GM12878 (cell line): Measurements from ENCODE around the gene SLC1A2. TPM values are rescaled to one million over a fixed set of nuclear protein-coding genes. Genes with fewer than 3 reads are reported as not detected.

Source experiments
- ATAC-seq: fragments of 200-7000 bp; cut with Tn5 transposase; 3 replicates; pipeline ENCODE4 v1.9.1; 2020; ENCODE audit warnings: mild to moderate bottlenecking, moderate library complexity
- BruUV-seq: library from RNA; stranded (reverse); fragments of 400-500 nt; replicated peaks from 2 replicates; lab custom pipeline; 2021; lab: Mats Ljungman, UMichigan
- CTCF ChIA-PET: fragments of 300-600 bp; sonication (Branson Sonifier 250); formaldehyde crosslinking; extraction: SDS; loops from one replicate; lab custom pipeline; 2021; ENCODE audit warnings: inconsistent platforms; lab: Yijun Ruan, JAX
- POLR2A ChIA-PET: fragments of 350-600 bp; formaldehyde crosslinking; extraction: SDS; loops from one replicate; lab custom pipeline; 2021; ENCODE audit warnings: inconsistent platforms; lab: Charles Lee
- RAD21 ChIA-PET: fragments of 300-600 bp; sonication (Branson Sonifier 250); formaldehyde crosslinking; loops from one replicate; lab custom pipeline; 2023; ENCODE audit warnings: antibody characterized with exemption; ENCODE audit not compliant: unreplicated experiment; lab: Charles Lee
- SMC1A ChIA-PET: fragments of 300-600 bp; sonication (Branson Sonifier 250); formaldehyde crosslinking; loops from one replicate; lab custom pipeline; 2023; ENCODE audit not compliant: unreplicated experiment, uncharacterized antibody; lab: Charles Lee
- DNase-seq: peaks from one replicate; pipeline ENCODE4 v3.0.0-alpha.2; 2011; ENCODE audit warnings: low read depth, low spot score
- FAIRE-seq: peaks from 3 replicates; lab custom pipeline; 2011; peaks lifted over from hg19 to GRCh38; lab: Jason Lieb, UNC
- H2AFZ ChIP-seq: 2 replicates; pipeline ENCODE4 v1.6.0; 2011; ENCODE audit warnings: low read depth, low read length, control low read depth; ENCODE audit not compliant: control insufficient read depth
- H3K27ac ChIP-seq: 2 replicates; pipeline ENCODE4 v1.5.1; 2011; ENCODE audit warnings: control low read depth; ENCODE audit not compliant: control insufficient read depth, insufficient read depth
- H3K27me3 ChIP-seq, 2 experiments: replicated peaks in 1 of 2; 2 replicates each; pipeline versions ENCODE4 v1.6.0 to v1.6.1; 2011; ENCODE audit warnings: low read length in 1 of 2; ENCODE audit not compliant: control insufficient read depth in 2 of 2, insufficient read depth in 2 of 2
- H3K36me3 ChIP-seq, 2 experiments: 2 replicates each; pipeline ENCODE4 v1.5.1; 2011; ENCODE audit warnings: low read length in 1 of 2; ENCODE audit not compliant: control insufficient read depth in 2 of 2, insufficient read depth in 2 of 2
- H3K4me1 ChIP-seq: 2 replicates; pipeline ENCODE4 v1.6.1; 2011; ENCODE audit warnings: mild to moderate bottlenecking, low read length, moderate library complexity, mixed read lengths; ENCODE audit not compliant: control insufficient read depth, insufficient read depth
- H3K4me2 ChIP-seq: 2 replicates; pipeline ENCODE4 v1.6.0; 2011; ENCODE audit warnings: control low read depth; ENCODE audit not compliant: control insufficient read depth, insufficient read depth
- H3K4me3 ChIP-seq: fragments of 200-600 bp; sonication (generic); 2 replicates; pipeline ENCODE4 v1.5.1; 2016
- H3K79me2 ChIP-seq: 2 replicates; pipeline ENCODE4 v1.6.0; 2011; ENCODE audit warnings: low read length; ENCODE audit not compliant: control insufficient read depth, insufficient read depth
- H3K9ac ChIP-seq: 2 replicates; pipeline ENCODE4 v1.8.0; 2011; ENCODE audit warnings: low read length, control low read depth, mixed read lengths; ENCODE audit not compliant: control insufficient read depth, insufficient read depth
- H3K9me3 ChIP-seq: replicated peaks from 3 replicates; pipeline ENCODE4 v1.5.1; 2011; ENCODE audit warnings: mild to moderate bottlenecking, low read length; ENCODE audit not compliant: control insufficient read depth, insufficient read depth
- H4K20me1 ChIP-seq: 2 replicates; pipeline ENCODE4 v1.6.0; 2011; ENCODE audit not compliant: control insufficient read depth, insufficient read depth
- BMI1 ChIP-seq: fragments of 450-650 bp; IDR thresholded peaks from 2 replicates; pipeline ENCODE4 v1.6.1; 2016; ENCODE audit warnings: mild to moderate bottlenecking, moderate library complexity, borderline replicate concordance
- GABPA ChIP-seq: IDR thresholded peaks from 2 replicates; pipeline ENCODE4 v1.6.1; 2014; ENCODE audit warnings: antibody characterized with exemption, low read depth, mild to moderate bottlenecking, inconsistent platforms
- MTA3 ChIP-seq: IDR thresholded peaks from 2 replicates; pipeline ENCODE4 v1.6.1; 2012; ENCODE audit warnings: low read length, inconsistent platforms, borderline replicate concordance
- RAD21 ChIP-seq: IDR thresholded peaks from 2 replicates; pipeline ENCODE4 v1.6.1; 2011; ENCODE audit warnings: mild to moderate bottlenecking, low read depth, low read length, moderate library complexity; ENCODE audit not compliant: insufficient read depth
- RB1 ChIP-seq: fragments of 450-650 bp; formaldehyde crosslinking; IDR thresholded peaks from 2 replicates; pipeline ENCODE4 v1.6.1; 2017; ENCODE audit warnings: mild to moderate bottlenecking, borderline replicate concordance
- TAF1 ChIP-seq: IDR thresholded peaks from 2 replicates; pipeline ENCODE4 v1.6.1; 2011; ENCODE audit warnings: mild to moderate bottlenecking, low read depth, low read length, borderline replicate concordance
- USF1 ChIP-seq: IDR thresholded peaks from 2 replicates; pipeline ENCODE4 v1.6.1; 2011; ENCODE audit warnings: borderline replicate concordance, low read depth, mild to moderate bottlenecking, moderate library complexity, mixed read lengths, low read length; ENCODE audit not compliant: insufficient read depth; ENCODE audit errors: extremely low read length
- ZZZ3 ChIP-seq: IDR thresholded peaks from 2 replicates; pipeline ENCODE4 v1.6.1; 2011; ENCODE audit warnings: low read depth; ENCODE audit not compliant: control insufficient read depth, insufficient read length
- WGBS: methylation state at CpG from one replicate; pipeline ENCODE4 v1.1.6; 2016; ENCODE audit warnings: low lambda C conversion rate; ENCODE audit not compliant: insufficient replicate concordance, insufficient coverage; ENCODE audit errors: missing lambda C conversion rate; 5-methylcytosine and 5-hydroxymethylcytosine counted together
- in situ Hi-C: fragments of 300-500 bp; cut with MboI; formaldehyde crosslinking; loops from 9 replicates; pipeline ENCODE4 v1.14.3; 2018; ENCODE audit warnings: mixed read lengths
- intact Hi-C: fragments of 100-400 bp; cut with micrococcal nuclease; formaldehyde crosslinking; loops from one replicate; pipeline ENCODE4 v1.14.2; 2022; ENCODE audit not compliant: unreplicated experiment
- polyA plus RNA-seq, 11 experiments: library from polyadenylated mRNA; depleted of rRNA in 4 of 11; unstranded in 6 of 11; stranded (reverse) in 5 of 11; fragments of >200 nt; fragmentation: Nextera tagmentation in 4 of 11; fragmentation: Illumina TruSeq in 1 of 11; extraction: Ambion mirVana in 4 of 11; extraction: Trizol in 1 of 11; gene quantifications; 1 replicate in 1 of 11; 2 replicates in 10 of 11; pipeline versions ENCODE4 v1.2.1 to v1.2.3, GENCODE V29; 2011 to 2016; ENCODE audit warnings: inconsistent platforms in 2 of 11, missing spikeins in 2 of 11, low read depth in 1 of 11
- total RNA-seq, 4 experiments: library from RNA; depleted of rRNA in 3 of 4; stranded (reverse); fragments of >200 nt in 3 of 4; fragmentation: Illumina TruSeq in 1 of 4; extraction: Trizol in 1 of 4; gene quantifications; 2 replicates each; pipeline versions ENCODE4 v1.2.1 to v1.2.3, GENCODE V29; 2013 to 2021
- TF ChIP-seq, protein P1 (sequence below): IDR thresholded peaks from 2 replicates; pipeline ENCODE4 v1.6.1; 2012; ENCODE audit warnings: low read depth, low read length, improper control_type of control experiment
- TF ChIP-seq, protein P2 (sequence below): fragments of 450-650 bp; IDR thresholded peaks from 2 replicates; pipeline ENCODE4 v1.6.1; 2018; ENCODE audit warnings: mild to moderate bottlenecking, low read depth, moderate library complexity; ENCODE audit not compliant: partially characterized antibody
- TF ChIP-seq, protein P3 (sequence below): fragments of 450-650 bp; formaldehyde crosslinking; IDR thresholded peaks from 2 replicates; pipeline ENCODE4 v1.4.0; 2020; ENCODE audit warnings: mild to moderate bottlenecking, moderate library complexity

SLC1A2 gene
- total and polyA plus RNA-seq, 10 of the 15 experiments (the other 5 are each of a cell fraction or from before 2014, with no cell fraction given) = 0.01 to 0.84 (median 0.22) TPM; not detected in 1

- no peak overlapping the region for H3K4me2 ChIP-seq
- no peaks in the 10 kb centered on the region for H3K36me3 ChIP-seq
- no peaks in the 10 kb centered on the region for H3K4me1 ChIP-seq
- RAD21 ChIA-PET = no interaction called here
- FAIRE-seq (no peak), ATAC-seq (no peak), DNase-seq (no peak)
- POLR2A ChIA-PET = no interaction called here
- no peaks in the 10 kb centered on the region for H4K20me1 ChIP-seq
- no peak overlapping the region for H3K4me3 ChIP-seq
- in situ Hi-C loops = no loop called here
- H2AFZ ChIP-seq = no peak overlapping the region
- H3K9me3 ChIP-seq = no peaks in the 10 kb centered on the region
- 10% methylated on average over 1 of the region's 2 CpGs for WGBS
- SMC1A ChIA-PET = interaction anchor here (0.6 kb wide), 1 partner anchor 537 kb away, joined by 4 read pairs; no protein-coding TSS in a partner anchor
- H3K79me2 ChIP-seq = no peaks in the 10 kb centered on the region
- H3K27me3 ChIP-seq = no peaks in the 10 kb centered on the region; a peak in 3 of 4 replicates
- no TSS peak for BruUV-seq
- H3K27ac ChIP-seq = no peak overlapping the region
- no peak overlapping the region for H3K9ac ChIP-seq
- CTCF ChIA-PET = interaction anchor here (0.7 to 1.2 kb wide), 2 partner anchors 23 to 110 kb away, joined by 3 to 4 read pairs; no protein-coding TSS in a partner anchor
- intact Hi-C loops = no loop called here
- TF ChIP-seq ZZZ3 (no peak), GABPA (no peak), USF1 (no peak), RB1 (no peak), BMI1 (no peak), RAD21 (no peak), TAF1 (no peak), MTA3 (no peak)
- TF ChIP-seq, protein P1, sequence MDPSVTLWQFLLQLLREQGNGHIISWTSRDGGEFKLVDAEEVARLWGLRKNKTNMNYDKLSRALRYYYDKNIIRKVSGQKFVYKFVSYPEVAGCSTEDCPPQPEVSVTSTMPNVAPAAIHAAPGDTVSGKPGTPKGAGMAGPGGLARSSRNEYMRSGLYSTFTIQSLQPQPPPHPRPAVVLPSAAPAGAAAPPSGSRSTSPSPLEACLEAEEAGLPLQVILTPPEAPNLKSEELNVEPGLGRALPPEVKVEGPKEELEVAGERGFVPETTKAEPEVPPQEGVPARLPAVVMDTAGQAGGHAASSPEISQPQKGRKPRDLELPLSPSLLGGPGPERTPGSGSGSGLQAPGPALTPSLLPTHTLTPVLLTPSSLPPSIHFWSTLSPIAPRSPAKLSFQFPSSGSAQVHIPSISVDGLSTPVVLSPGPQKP = no peak
- TF ChIP-seq, protein P2, sequence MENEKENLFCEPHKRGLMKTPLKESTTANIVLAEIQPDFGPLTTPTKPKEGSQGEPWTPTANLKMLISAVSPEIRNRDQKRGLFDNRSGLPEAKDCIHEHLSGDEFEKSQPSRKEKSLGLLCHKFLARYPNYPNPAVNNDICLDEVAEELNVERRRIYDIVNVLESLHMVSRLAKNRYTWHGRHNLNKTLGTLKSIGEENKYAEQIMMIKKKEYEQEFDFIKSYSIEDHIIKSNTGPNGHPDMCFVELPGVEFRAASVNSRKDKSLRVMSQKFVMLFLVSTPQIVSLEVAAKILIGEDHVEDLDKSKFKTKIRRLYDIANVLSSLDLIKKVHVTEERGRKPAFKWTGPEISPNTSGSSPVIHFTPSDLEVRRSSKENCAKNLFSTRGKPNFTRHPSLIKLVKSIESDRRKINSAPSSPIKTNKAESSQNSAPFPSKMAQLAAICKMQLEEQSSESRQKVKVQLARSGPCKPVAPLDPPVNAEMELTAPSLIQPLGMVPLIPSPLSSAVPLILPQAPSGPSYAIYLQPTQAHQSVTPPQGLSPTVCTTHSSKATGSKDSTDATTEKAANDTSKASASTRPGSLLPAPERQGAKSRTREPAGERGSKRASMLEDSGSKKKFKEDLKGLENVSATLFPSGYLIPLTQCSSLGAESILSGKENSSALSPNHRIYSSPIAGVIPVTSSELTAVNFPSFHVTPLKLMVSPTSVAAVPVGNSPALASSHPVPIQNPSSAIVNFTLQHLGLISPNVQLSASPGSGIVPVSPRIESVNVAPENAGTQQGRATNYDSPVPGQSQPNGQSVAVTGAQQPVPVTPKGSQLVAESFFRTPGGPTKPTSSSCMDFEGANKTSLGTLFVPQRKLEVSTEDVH = no peak
- TF ChIP-seq, protein P3, sequence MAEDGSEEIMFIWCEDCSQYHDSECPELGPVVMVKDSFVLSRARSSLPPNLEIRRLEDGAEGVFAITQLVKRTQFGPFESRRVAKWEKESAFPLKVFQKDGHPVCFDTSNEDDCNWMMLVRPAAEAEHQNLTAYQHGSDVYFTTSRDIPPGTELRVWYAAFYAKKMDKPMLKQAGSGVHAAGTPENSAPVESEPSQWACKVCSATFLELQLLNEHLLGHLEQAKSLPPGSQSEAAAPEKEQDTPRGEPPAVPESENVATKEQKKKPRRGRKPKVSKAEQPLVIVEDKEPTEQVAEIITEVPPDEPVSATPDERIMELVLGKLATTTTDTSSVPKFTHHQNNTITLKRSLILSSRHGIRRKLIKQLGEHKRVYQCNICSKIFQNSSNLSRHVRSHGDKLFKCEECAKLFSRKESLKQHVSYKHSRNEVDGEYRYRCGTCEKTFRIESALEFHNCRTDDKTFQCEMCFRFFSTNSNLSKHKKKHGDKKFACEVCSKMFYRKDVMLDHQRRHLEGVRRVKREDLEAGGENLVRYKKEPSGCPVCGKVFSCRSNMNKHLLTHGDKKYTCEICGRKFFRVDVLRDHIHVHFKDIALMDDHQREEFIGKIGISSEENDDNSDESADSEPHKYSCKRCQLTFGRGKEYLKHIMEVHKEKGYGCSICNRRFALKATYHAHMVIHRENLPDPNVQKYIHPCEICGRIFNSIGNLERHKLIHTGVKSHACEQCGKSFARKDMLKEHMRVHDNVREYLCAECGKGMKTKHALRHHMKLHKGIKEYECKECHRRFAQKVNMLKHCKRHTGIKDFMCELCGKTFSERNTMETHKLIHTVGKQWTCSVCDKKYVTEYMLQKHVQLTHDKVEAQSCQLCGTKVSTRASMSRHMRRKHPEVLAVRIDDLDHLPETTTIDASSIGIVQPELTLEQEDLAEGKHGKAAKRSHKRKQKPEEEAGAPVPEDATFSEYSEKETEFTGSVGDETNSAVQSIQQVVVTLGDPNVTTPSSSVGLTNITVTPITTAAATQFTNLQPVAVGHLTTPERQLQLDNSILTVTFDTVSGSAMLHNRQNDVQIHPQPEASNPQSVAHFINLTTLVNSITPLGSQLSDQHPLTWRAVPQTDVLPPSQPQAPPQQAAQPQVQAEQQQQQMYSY = no peak
Observed at GRCh38 chr11:35461917-35462538, 42.7 kb upstream of the SLC1A2 start.
